ENCODE data around the gene KIF4A. TPM values are rescaled to one million over a fixed set of nuclear protein-coding genes. Genes with fewer than 3 reads are reported as not detected.

KIF4A gene
- total and polyA plus RNA-seq, 9 of the 15 experiments (the other 6 are each of a cell fraction or from before 2014, with no cell fraction given) = 13.0 to 42.7 (median 35.9) TPM

GRCh38 chrX:70436343-70436742, 146.4 kb downstream of the KIF4A start (continued):
- no peak for TF ChIP-seq CHD7 (IDR thresholded peaks at IDR 0.05; ENCODE audit: low read depth, low read length)
- TF ChIP-seq RAD21 (CRISPR knock-in tag; conservative IDR thresholded peaks at IDR 0.05 in 1 of 2, IDR thresholded peaks at IDR 0.05 in 1 of 2) = peak in 1 of 2 experiments; percentile 26; a peak in 2 of 4 replicates
- TF ChIP-seq HNRNPH1 (optimal IDR thresholded peaks at IDR 0.05; ENCODE audit: low read depth, low read length) = no peak
- no peak for TF ChIP-seq WHSC1 (IDR thresholded peaks at IDR 0.05; ENCODE audit: low read length)
- TF ChIP-seq KDM1A (IDR thresholded peaks at IDR 0.05) = 0 out of 4 replicates have a peak, but pooled peaks of 1 of the 2 experiments have one; percentile 11
- no peak for TF ChIP-seq TCFL5 (CRISPR knock-in tag; conservative IDR thresholded peaks at IDR 0.05)
- no peak for TF ChIP-seq HNRNPLL (IDR thresholded peaks at IDR 0.05; ENCODE audit: low read depth, low read length, poor library complexity, severe bottlenecking)
- no peak for TF ChIP-seq MCM3 (IDR thresholded peaks at IDR 0.05)
- no peak for TF ChIP-seq POLR3G (IDR thresholded peaks at IDR 0.05; ENCODE audit: extremely low read depth, insufficient read length, insufficient replicate concordance)
- TF ChIP-seq CTCFL (IDR thresholded peaks at IDR 0.05; ENCODE audit: borderline replicate concordance, insufficient read depth, low read depth, low read length, poor library complexity, severe bottlenecking) = peak; percentile 37
- TF ChIP-seq ZNF507 (tag; conservative IDR thresholded peaks at IDR 0.05) = no peak
- no peak for TF ChIP-seq RBBP5 (IDR thresholded peaks at IDR 0.05; ENCODE audit: borderline replicate concordance, insufficient read depth, low read length, poor library complexity, severe bottlenecking)
- no peak for TF ChIP-seq HLTF (IDR thresholded peaks at IDR 0.05)
- TF ChIP-seq ZFP1 (CRISPR knock-in tag; IDR thresholded peaks at IDR 0.05) = no peak
- TF ChIP-seq CSDE1 (IDR thresholded peaks at IDR 0.05) = peak in 1 of 2 experiments; percentile 69; a peak in 2 of 4 replicates

Measured in K562 (cell line).